Upper lobe of left lung (tissue), 6 donors: ENCODE data around the gene OSBPL5. TPM values are rescaled to one million over a fixed set of nuclear protein-coding genes. Genes with fewer than 3 reads are reported as not detected.

Experiments
- ATAC-seq, 2 donors: fragments of 200-7000 bp; cut with Tn5 transposase; one replicate each; pipeline ENCODE4 v1.9.1; 2022; ENCODE audit warnings: mild to moderate bottlenecking in 2 of 2, moderate library complexity in 2 of 2; ENCODE audit not compliant: low FRiP score in 2 of 2
- DNase-seq, 2 donors: peaks; one replicate each; pipeline ENCODE4 v3.0.0-alpha.2; 2019 to 2020
- H3K27ac ChIP-seq, 4 donors: fragments of 200-600 bp; sonication (generic); one replicate each; pipeline ENCODE4 v1.5.1; 2016 to 2019
- H3K27me3 ChIP-seq, 4 donors: fragments of 200-600 bp; sonication (generic); one replicate each; pipeline ENCODE4 v1.5.1; 2017 to 2019
- H3K36me3 ChIP-seq, 4 donors: fragments of 200-600 bp; sonication (generic); one replicate each; pipeline ENCODE4 v1.5.1; 2016 to 2019
- H3K4me1 ChIP-seq, 4 donors: fragments of 200-600 bp; sonication (generic); one replicate each; pipeline ENCODE4 v1.5.1; 2018 to 2019
- H3K4me3 ChIP-seq, 4 donors: fragments of 200-600 bp; sonication (generic); one replicate each; pipeline ENCODE4 v1.5.1; 2017 to 2019; ENCODE audit warnings: mild to moderate bottlenecking in 2 of 4, moderate library complexity in 1 of 4
- H3K9me3 ChIP-seq, 4 donors: fragments of 200-600 bp; sonication (generic); one replicate each; pipeline ENCODE4 v1.5.1; 2018 to 2019
- EP300 ChIP-seq, 4 donors: sonication (generic); formaldehyde crosslinking; IDR thresholded peaks; one replicate each; pipeline ENCODE4 v1.5.1; 2017; ENCODE audit warnings: antibody characterized with exemption in 4 of 4, control low read depth in 2 of 4
- POLR2A ChIP-seq, 4 donors: fragments of 450-650 bp; IDR thresholded peaks; one replicate each; pipeline ENCODE4 v1.5.1; 2016 to 2017; ENCODE audit warnings: antibody characterized with exemption in 4 of 4, mild to moderate bottlenecking in 2 of 4
- POLR2AphosphoS5 ChIP-seq, 2 donors: sonication (generic); formaldehyde crosslinking; IDR thresholded peaks; one replicate each; pipeline ENCODE4 v1.5.1; 2017; ENCODE audit warnings: antibody characterized with exemption in 2 of 2
- WGBS, 2 donors: methylation state at CpG; one replicate each; pipeline ENCODE4 v1.1.5; 2017 to 2018; 5-methylcytosine and 5-hydroxymethylcytosine counted together
- total RNA-seq, 6 donors: library from RNA; depleted of rRNA in 4 of 6; stranded (reverse); fragments of >200 nt in 4 of 6; gene quantifications; one replicate each; pipeline versions ENCODE4 v1.1.0 to v1.2.1, GENCODE V29; 2016 to 2021
- TF ChIP-seq, protein P1 (sequence below), 6 experiments: fragments of 450-650 bp in 4 of 6; fragments of 200-600 bp in 2 of 6; sonication (generic) in 2 of 6; IDR thresholded peaks; one replicate each; pipeline ENCODE4 v1.5.1; 2016 to 2019; ENCODE audit warnings: antibody characterized with exemption in 6 of 6
- donor health status: DM: no; HTN: no; CAD: no; lungs with moderate emphysema.
- donor health status: DM: no; HTN: yes; CAD: no; lungs with severe emphysema.

OSBPL5 gene
- total RNA-seq, 6 donors from 2014 or later, result 23.4 to 66.9 (median 48.3) TPM

DNA sequence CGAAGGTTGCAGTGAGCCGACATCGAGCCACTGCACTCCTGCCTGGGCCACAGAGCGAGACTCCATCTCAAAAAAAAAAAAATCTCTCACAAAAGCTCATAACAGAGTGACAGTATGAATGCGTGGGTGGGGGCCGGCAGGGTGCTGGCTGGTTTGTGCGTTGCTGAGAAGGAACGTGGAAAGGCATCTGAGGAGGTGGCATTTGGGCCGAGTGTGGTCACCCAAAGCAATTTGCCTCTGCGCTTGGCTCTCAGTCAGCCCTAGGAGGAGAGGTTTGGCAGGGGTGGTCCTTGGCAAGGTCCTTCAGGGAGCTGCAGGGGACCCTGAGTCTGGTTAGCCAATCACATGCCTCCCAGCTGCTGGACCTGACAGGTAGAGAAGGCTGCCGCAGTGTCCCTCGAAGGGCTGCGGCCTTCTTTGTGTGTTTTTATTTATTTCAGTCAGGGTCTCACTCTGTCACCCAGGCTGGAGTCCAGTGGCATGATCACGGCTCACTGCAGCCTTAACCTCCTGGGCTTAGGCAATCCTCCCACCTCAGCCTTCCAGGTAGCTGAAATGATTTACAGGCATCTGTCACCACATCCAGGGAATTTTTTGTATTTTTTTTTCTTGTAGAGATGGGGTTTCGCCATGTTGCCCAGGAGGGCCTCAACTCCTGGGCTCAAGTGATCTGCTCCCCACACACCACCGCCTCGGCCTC lies 23.5 kb upstream of the OSBPL5 start:
- Histone ChIP-seq H3K4me3 (no peak overlapping the region), H3K27me3 (no peaks in the 10 kb centered on the region), H3K36me3 (no peaks in the 10 kb centered on the region), H3K9me3 (no peaks in the 10 kb centered on the region), H3K4me1 (no peaks in the 10 kb centered on the region), H3K27ac (no peak overlapping the region)
- 90 to 95% methylated on average over 17 of the region's 17 CpGs for WGBS, 2 donors
- peak in 1 of 2 donors; percentile 22 for DNase-seq
- no peak for TF ChIP-seq EP300 (IDR thresholded peaks at IDR 0.05)
- TF ChIP-seq POLR2A (IDR thresholded peaks at IDR 0.05), result no peak
- TF ChIP-seq, protein P1, sequence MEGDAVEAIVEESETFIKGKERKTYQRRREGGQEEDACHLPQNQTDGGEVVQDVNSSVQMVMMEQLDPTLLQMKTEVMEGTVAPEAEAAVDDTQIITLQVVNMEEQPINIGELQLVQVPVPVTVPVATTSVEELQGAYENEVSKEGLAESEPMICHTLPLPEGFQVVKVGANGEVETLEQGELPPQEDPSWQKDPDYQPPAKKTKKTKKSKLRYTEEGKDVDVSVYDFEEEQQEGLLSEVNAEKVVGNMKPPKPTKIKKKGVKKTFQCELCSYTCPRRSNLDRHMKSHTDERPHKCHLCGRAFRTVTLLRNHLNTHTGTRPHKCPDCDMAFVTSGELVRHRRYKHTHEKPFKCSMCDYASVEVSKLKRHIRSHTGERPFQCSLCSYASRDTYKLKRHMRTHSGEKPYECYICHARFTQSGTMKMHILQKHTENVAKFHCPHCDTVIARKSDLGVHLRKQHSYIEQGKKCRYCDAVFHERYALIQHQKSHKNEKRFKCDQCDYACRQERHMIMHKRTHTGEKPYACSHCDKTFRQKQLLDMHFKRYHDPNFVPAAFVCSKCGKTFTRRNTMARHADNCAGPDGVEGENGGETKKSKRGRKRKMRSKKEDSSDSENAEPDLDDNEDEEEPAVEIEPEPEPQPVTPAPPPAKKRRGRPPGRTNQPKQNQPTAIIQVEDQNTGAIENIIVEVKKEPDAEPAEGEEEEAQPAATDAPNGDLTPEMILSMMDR (IDR thresholded peaks at IDR 0.05), result no peak
- TF ChIP-seq POLR2AphosphoS5 (IDR thresholded peaks at IDR 0.05), result no peak
- ATAC-seq, result no peak

DNA sequence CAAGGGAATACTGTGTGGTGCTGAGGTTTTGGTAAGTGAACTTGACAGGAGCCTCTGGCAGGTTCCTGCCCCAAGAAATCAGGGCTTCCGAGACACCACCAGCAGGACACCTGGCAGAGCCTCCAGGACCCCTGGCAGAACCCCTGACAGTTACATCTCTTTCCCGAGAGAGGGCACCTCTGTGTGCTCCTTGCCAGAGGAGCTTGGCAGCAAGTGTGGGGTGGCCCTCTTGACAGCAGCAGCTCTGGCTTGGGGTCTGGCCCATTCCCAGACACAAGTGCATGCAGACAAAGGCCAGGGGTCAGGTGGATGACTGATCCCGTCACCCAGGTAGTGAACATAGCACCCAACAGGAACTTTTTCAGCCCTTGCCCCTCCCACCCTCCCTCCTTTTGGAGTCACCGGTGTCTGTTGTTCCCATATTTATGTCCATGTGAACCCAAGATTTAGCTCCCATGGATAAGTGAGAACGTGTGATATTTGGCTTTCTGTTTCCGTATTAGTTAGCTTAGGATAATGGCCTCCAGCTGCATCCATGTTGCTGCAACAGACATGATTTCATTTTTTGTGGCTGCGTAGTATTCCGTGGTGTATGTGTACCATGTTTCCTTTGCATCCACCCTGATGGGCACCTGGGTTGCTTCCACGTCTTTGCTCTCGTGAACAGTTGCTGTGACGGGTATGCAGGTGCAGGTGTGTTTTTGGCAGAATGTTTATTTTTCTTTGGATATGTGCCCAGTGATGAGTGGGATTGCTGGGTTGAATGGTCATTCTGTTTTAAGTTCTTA lies 21.2 kb upstream of the OSBPL5 start:
- TF ChIP-seq, protein P1 (IDR thresholded peaks at IDR 0.05), result no peak
- TF ChIP-seq POLR2A (IDR thresholded peaks at IDR 0.05) (no peak), POLR2AphosphoS5 (IDR thresholded peaks at IDR 0.05) (no peak), EP300 (IDR thresholded peaks at IDR 0.05) (no peak)
- Histone ChIP-seq H3K27me3 (no peaks in the 10 kb centered on the region), H3K4me1 (no peaks in the 10 kb centered on the region), H3K27ac (no peak overlapping the region), H3K36me3 (no peaks in the 10 kb centered on the region), H3K4me3 (no peak overlapping the region), H3K9me3 (no peaks in the 10 kb centered on the region)
- 89 to 90% methylated on average over 11 of the region's 11 CpGs for WGBS, 2 donors
- no peak for DNase-seq
- no peak for ATAC-seq

DNA sequence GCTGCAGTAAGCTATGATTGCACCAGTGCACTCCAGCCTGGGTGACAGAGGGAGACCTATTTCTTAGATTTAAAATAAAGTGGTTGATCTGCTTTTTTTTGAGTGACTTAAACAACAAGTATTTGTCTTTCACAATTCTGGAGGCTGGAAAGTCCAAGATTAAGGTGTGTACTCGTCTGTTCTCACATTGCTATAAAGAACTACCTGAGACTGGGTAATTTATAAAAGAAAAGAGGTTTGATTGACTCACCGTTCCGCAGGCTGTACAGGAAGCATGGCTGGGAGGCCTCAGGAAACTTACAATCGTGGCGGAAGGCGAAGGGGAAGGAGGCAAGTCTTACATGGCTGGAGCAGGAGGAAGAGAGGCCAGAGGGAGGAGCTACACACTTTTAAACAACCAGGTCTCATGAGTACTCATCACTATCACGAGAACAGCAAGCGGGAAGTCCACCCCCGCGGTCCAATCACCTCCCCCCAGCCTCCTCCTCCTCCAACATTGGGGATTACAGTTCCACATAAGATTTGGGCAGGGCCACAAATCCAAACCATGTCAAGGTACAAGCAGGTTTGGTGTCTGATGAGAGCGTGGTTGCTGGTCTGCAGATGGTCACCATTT lies 19.7 kb upstream of the OSBPL5 start:
- ATAC-seq, result no peak
- WGBS, 2 donors, result 74 to 77% methylated on average over 11 of the region's 11 CpGs
- Histone ChIP-seq H3K9me3 (no peaks in the 10 kb centered on the region), H3K27ac (no peak overlapping the region), H3K27me3 (no peaks in the 10 kb centered on the region), H3K4me3 (no peak overlapping the region), H3K36me3 (no peaks in the 10 kb centered on the region), H3K4me1 (no peaks in the 10 kb centered on the region)
- no peak for TF ChIP-seq EP300 (IDR thresholded peaks at IDR 0.05)
- TF ChIP-seq, protein P1 (IDR thresholded peaks at IDR 0.05), result no peak
- no peak for TF ChIP-seq POLR2A (IDR thresholded peaks at IDR 0.05)
- TF ChIP-seq POLR2AphosphoS5 (IDR thresholded peaks at IDR 0.05), result no peak
- no peak for DNase-seq

DNA sequence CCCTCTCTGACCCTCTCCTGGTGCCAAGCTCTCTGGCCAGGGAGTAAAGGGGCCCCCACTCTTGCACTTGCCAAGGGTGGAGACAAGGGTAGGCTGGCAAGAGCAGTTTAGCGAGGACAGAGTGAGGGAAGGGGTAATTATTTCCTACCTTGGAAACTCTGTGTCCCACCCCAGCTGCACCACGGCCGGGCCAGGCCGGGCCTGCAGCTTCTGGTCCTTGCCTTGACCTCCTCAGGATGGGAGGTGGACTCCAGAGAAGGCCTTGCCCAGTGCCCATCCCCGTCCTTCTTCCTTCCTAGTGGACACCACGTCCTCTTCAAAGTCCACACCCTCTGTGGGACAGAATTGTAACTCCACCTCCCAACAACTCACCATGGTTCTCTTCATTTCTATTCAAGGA lies 18.4 kb upstream of the OSBPL5 start:
- ATAC-seq (peak in 1 of 2 donors; percentile 10), DNase-seq (peak in 1 of 2 donors; percentile 56)
- WGBS, 2 donors, result 72 to 75% methylated on average over 5 to 6 of the region's 6 CpGs
- Histone ChIP-seq H3K27me3 (no peaks in the 10 kb centered on the region), H3K9me3 (no peaks in the 10 kb centered on the region), H3K36me3 (no peaks in the 10 kb centered on the region), H3K4me3 (no peak overlapping the region), H3K27ac (no peak overlapping the region), H3K4me1 (no peaks in the 10 kb centered on the region)
- TF ChIP-seq EP300 (IDR thresholded peaks at IDR 0.05), result no peak

DNA sequence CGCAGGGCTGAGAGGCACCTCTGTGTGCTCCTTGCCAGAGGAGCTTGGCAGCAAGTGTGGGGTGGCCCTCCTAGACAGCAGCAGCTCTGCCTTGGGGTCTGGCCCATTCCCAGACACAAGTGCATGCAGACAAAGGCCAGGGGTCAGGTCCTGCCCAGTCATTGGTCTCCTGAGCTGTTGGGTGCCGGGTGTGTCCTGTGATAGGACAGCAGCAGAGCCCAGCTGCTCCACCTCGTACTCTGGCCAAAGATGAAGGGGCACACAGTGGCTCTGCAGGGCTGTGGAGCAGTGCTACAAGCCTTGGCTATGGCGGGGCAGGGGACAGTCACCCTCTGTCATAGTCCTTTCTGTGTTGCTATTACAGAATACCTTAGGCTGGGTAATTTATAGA lies 17.3 kb upstream of the OSBPL5 start:
- ATAC-seq, result peak in 1 of 2 donors; percentile 35
- Histone ChIP-seq H3K27ac (no peak overlapping the region), H3K27me3 (no peaks in the 10 kb centered on the region), H3K4me1 (no peaks in the 10 kb centered on the region), H3K9me3 (no peaks in the 10 kb centered on the region), H3K36me3 (no peaks in the 10 kb centered on the region), H3K4me3 (no peak overlapping the region)
- no peak for DNase-seq
- TF ChIP-seq, protein P1 (IDR thresholded peaks at IDR 0.05), result no peak
- TF ChIP-seq POLR2AphosphoS5 (IDR thresholded peaks at IDR 0.05), result no peak
- TF ChIP-seq EP300 (IDR thresholded peaks at IDR 0.05), result no peak
- no peak for TF ChIP-seq POLR2A (IDR thresholded peaks at IDR 0.05)
- 98% methylated on average over 4 of the region's 4 CpGs; no CpG with 5 or more reads in 1 of the 2 donors for WGBS, 2 donors
